Measurements from ENCODE around the gene LCMT2.

DNA sequence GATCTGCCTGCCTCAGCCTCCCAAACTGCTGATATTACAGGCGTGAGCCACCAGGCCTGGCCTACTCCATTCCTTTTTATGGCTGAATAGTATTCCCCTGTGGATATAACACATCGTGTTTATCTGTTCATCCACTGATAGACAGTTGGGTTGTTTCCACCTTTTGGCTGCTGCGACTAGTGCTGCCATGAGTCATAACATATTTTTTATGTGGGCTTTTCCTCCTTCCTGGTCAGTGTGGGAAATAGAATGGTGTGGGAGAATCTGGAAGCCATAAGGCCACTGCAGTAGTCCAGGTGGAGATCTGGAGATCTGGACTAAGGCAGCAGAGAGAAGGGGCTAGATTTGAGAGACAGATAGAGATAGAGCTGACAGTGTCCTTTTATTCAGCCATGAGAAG is 16.2 kb downstream of the LCMT2 start:
- TF ChIP-seq EZH2 (IDR thresholded peaks at IDR 0.05; ENCODE audit: borderline replicate concordance, insufficient read depth, low read length, poor library complexity, severe bottlenecking) (no peak), POLR2AphosphoS5 (IDR thresholded peaks at IDR 0.05) (no peak)
- TF ChIP-seq, protein P1, sequence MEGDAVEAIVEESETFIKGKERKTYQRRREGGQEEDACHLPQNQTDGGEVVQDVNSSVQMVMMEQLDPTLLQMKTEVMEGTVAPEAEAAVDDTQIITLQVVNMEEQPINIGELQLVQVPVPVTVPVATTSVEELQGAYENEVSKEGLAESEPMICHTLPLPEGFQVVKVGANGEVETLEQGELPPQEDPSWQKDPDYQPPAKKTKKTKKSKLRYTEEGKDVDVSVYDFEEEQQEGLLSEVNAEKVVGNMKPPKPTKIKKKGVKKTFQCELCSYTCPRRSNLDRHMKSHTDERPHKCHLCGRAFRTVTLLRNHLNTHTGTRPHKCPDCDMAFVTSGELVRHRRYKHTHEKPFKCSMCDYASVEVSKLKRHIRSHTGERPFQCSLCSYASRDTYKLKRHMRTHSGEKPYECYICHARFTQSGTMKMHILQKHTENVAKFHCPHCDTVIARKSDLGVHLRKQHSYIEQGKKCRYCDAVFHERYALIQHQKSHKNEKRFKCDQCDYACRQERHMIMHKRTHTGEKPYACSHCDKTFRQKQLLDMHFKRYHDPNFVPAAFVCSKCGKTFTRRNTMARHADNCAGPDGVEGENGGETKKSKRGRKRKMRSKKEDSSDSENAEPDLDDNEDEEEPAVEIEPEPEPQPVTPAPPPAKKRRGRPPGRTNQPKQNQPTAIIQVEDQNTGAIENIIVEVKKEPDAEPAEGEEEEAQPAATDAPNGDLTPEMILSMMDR (IDR thresholded peaks at IDR 0.05; ENCODE audit: poor library complexity, severe bottlenecking): no peak
